ENCODE data around the gene KHDRBS2. TPM values are rescaled to one million over a fixed set of nuclear protein-coding genes. Genes with fewer than 3 reads are reported as not detected.

KHDRBS2 gene
- total RNA-seq, 1 experiment from 2014 or later = not detected

- Histone ChIP-seq H3K4me3 (no peak overlapping the region), H4K20me1 (ENCODE audit: insufficient read depth) (no peaks in the 10 kb centered on the region), H3K4me1 (replicated peaks; ENCODE audit: insufficient read depth) (no peaks in the 10 kb centered on the region), H3K36me3 (ENCODE audit: low read depth) (no peaks in the 10 kb centered on the region), H3K27ac (no peak overlapping the region), H3K9me2 (ENCODE audit: insufficient read depth) (no peaks in the 10 kb centered on the region), H2AFZ (no peak overlapping the region), H3F3A (ENCODE audit: insufficient read depth, low read depth) (no peaks in the 10 kb centered on the region), H3K4me2 (no peak overlapping the region), H3K79me2 (ENCODE audit: low read depth) (no peaks in the 10 kb centered on the region), H3K9me3 (ENCODE audit: insufficient read depth, low read depth) (no peaks in the 10 kb centered on the region), H3K27me3 (ENCODE audit: insufficient read depth, low read depth) (no peaks in the 10 kb centered on the region)
- ChIA-PET POLR2A (ENCODE audit: unreplicated experiment) (no interaction called here), CTCF (no interaction called here)
- no TSS peak for BruUV-seq (replicated peaks)
- intact Hi-C loops (cut with micrococcal nuclease; ENCODE audit: unreplicated experiment) = no loop called here
- DNase-seq = no peak
- no peak for TF ChIP-seq EZH2 (IDR thresholded peaks at IDR 0.05; ENCODE audit: low read depth)
Measured at GRCh38 chr6:61909486-61909885, 376.5 kb downstream of the KHDRBS2 start.

- no peak overlapping the region for H3K27ac ChIP-seq
- H3K4me1 ChIP-seq (replicated peaks; ENCODE audit: insufficient read depth) = no peaks in the 10 kb centered on the region
- H4K20me1 ChIP-seq (ENCODE audit: insufficient read depth) = no peaks in the 10 kb centered on the region
- ChIA-PET CTCF (no interaction called here), POLR2A (ENCODE audit: unreplicated experiment) (no interaction called here)
- TF ChIP-seq CTCF (conservative IDR thresholded peaks at IDR 0.05) (no peak), EZH2 (IDR thresholded peaks at IDR 0.05; ENCODE audit: low read depth) (no peak)
- H3F3A ChIP-seq (ENCODE audit: insufficient read depth, low read depth) = no peaks in the 10 kb centered on the region
- H3K9me2 ChIP-seq (ENCODE audit: insufficient read depth) = no peaks in the 10 kb centered on the region; the same call in 1 of the 2 replicates
- H3K4me2 ChIP-seq = no peak overlapping the region
- intact Hi-C loops (cut with micrococcal nuclease; ENCODE audit: unreplicated experiment) = no loop called here
- no peak for DNase-seq
- H3K27me3 ChIP-seq (ENCODE audit: insufficient read depth, low read depth) = no peaks in the 10 kb centered on the region
- BruUV-seq (replicated peaks) = no TSS peak
- H3K9me3 ChIP-seq (ENCODE audit: insufficient read depth, low read depth) = no peaks in the 10 kb centered on the region
- no peak overlapping the region for H2AFZ ChIP-seq
- no peaks in the 10 kb centered on the region for H3K79me2 ChIP-seq (ENCODE audit: low read depth)
- no peak overlapping the region for H3K4me3 ChIP-seq
- no peaks in the 10 kb centered on the region for H3K36me3 ChIP-seq (ENCODE audit: low read depth)
Measured at GRCh38 chr6:61901748-61902147, 384.3 kb downstream of the KHDRBS2 start.

- ChIA-PET CTCF (no interaction called here), POLR2A (ENCODE audit: unreplicated experiment) (no interaction called here)
- no peak overlapping the region for H2AFZ ChIP-seq
- TF ChIP-seq EZH2 (IDR thresholded peaks at IDR 0.05; ENCODE audit: low read depth) = no peak
- no peak for TF ChIP-seq CTCF (conservative IDR thresholded peaks at IDR 0.05)
- H3K9me3 ChIP-seq (ENCODE audit: insufficient read depth, low read depth) = no peaks in the 10 kb centered on the region
- no peaks in the 10 kb centered on the region for H3K4me1 ChIP-seq (replicated peaks; ENCODE audit: insufficient read depth)
- no TSS peak for BruUV-seq (replicated peaks)
- H3K27ac ChIP-seq = no peak overlapping the region
- H3K4me2 ChIP-seq = no peak overlapping the region
- H3K79me2 ChIP-seq (ENCODE audit: low read depth) = no peaks in the 10 kb centered on the region
- H3K4me3 ChIP-seq = no peak overlapping the region
- intact Hi-C loops (cut with micrococcal nuclease; ENCODE audit: unreplicated experiment) = no loop called here
- H3K27me3 ChIP-seq (ENCODE audit: insufficient read depth, low read depth) = no peaks in the 10 kb centered on the region
- H4K20me1 ChIP-seq (ENCODE audit: insufficient read depth) = no peaks in the 10 kb centered on the region
- no peak for DNase-seq
- H3K36me3 ChIP-seq (ENCODE audit: low read depth) = no peaks in the 10 kb centered on the region
- no peaks in the 10 kb centered on the region; the same call in 1 of the 2 replicates for H3K9me2 ChIP-seq (ENCODE audit: insufficient read depth)
- no peaks in the 10 kb centered on the region for H3F3A ChIP-seq (ENCODE audit: insufficient read depth, low read depth)
Measured at GRCh38 chr6:61894536-61894935, 391.5 kb downstream of the KHDRBS2 start.

GRCh38 chr6:61887423-61887822 lies 398.6 kb downstream of the KHDRBS2 start:
- no peaks in the 10 kb centered on the region for H3K9me3 ChIP-seq (ENCODE audit: insufficient read depth, low read depth)
- ChIA-PET POLR2A (ENCODE audit: unreplicated experiment) (no interaction called here), CTCF (no interaction called here)
- H3K9me2 ChIP-seq (ENCODE audit: insufficient read depth) = no peaks in the 10 kb centered on the region; the same call in 1 of the 2 replicates
- H3K79me2 ChIP-seq (ENCODE audit: low read depth) = no peaks in the 10 kb centered on the region
- no peaks in the 10 kb centered on the region for H3K27me3 ChIP-seq (ENCODE audit: insufficient read depth, low read depth)
- DNase-seq = no peak
- no peaks in the 10 kb centered on the region for H3F3A ChIP-seq (ENCODE audit: insufficient read depth, low read depth)
- TF ChIP-seq EZH2 (IDR thresholded peaks at IDR 0.05; ENCODE audit: low read depth) (no peak), CTCF (conservative IDR thresholded peaks at IDR 0.05) (no peak)
- no peaks in the 10 kb centered on the region for H3K36me3 ChIP-seq (ENCODE audit: low read depth)
- intact Hi-C loops (cut with micrococcal nuclease; ENCODE audit: unreplicated experiment) = no loop called here
- no peak overlapping the region for H2AFZ ChIP-seq
- H4K20me1 ChIP-seq (ENCODE audit: insufficient read depth) = no peaks in the 10 kb centered on the region
- no peak overlapping the region for H3K4me3 ChIP-seq
- no TSS peak for BruUV-seq (replicated peaks)
- no peak overlapping the region for H3K4me2 ChIP-seq
- no peaks in the 10 kb centered on the region for H3K4me1 ChIP-seq (replicated peaks; ENCODE audit: insufficient read depth)
- H3K27ac ChIP-seq = no peak overlapping the region

All from PC-9 (cell line).